Measurements from ENCODE around the gene CLTB. TPM values are rescaled to one million over a fixed set of nuclear protein-coding genes. Genes with fewer than 3 reads are reported as not detected.
A peak's percentile ranks its signal among the peaks of the same experiment; 100 is the strongest.

The CLTB gene
- total RNA-seq, 1 donor, result 76.5 TPM

DNA sequence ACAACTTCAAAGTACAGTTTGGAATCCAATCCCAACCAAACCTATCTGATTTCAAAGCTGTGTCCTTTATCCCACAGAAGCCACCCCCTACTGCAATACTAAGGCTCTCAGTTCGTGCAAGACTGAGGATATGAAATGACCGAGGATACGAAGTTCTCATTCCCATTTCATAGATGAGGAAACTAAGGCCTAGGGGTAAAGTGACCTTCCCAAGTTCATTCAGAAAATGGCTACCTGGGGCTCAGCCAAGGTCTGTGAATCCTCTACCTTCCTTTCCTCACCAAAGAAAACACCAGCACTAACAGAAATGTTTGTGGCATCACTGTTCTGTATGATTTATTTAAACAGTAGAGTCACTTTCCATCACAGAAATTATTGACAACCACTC is 60.2 kb downstream of the CLTB start:
- H3K4me3 ChIP-seq (ENCODE audit: low read depth, low read length), result no peak overlapping the region
- no peak for DNase-seq (ENCODE audit: low read depth)
- TF ChIP-seq, protein P1, sequence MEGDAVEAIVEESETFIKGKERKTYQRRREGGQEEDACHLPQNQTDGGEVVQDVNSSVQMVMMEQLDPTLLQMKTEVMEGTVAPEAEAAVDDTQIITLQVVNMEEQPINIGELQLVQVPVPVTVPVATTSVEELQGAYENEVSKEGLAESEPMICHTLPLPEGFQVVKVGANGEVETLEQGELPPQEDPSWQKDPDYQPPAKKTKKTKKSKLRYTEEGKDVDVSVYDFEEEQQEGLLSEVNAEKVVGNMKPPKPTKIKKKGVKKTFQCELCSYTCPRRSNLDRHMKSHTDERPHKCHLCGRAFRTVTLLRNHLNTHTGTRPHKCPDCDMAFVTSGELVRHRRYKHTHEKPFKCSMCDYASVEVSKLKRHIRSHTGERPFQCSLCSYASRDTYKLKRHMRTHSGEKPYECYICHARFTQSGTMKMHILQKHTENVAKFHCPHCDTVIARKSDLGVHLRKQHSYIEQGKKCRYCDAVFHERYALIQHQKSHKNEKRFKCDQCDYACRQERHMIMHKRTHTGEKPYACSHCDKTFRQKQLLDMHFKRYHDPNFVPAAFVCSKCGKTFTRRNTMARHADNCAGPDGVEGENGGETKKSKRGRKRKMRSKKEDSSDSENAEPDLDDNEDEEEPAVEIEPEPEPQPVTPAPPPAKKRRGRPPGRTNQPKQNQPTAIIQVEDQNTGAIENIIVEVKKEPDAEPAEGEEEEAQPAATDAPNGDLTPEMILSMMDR (IDR thresholded peaks at IDR 0.05; ENCODE audit: insufficient read depth, low read length), result no peak

DNA sequence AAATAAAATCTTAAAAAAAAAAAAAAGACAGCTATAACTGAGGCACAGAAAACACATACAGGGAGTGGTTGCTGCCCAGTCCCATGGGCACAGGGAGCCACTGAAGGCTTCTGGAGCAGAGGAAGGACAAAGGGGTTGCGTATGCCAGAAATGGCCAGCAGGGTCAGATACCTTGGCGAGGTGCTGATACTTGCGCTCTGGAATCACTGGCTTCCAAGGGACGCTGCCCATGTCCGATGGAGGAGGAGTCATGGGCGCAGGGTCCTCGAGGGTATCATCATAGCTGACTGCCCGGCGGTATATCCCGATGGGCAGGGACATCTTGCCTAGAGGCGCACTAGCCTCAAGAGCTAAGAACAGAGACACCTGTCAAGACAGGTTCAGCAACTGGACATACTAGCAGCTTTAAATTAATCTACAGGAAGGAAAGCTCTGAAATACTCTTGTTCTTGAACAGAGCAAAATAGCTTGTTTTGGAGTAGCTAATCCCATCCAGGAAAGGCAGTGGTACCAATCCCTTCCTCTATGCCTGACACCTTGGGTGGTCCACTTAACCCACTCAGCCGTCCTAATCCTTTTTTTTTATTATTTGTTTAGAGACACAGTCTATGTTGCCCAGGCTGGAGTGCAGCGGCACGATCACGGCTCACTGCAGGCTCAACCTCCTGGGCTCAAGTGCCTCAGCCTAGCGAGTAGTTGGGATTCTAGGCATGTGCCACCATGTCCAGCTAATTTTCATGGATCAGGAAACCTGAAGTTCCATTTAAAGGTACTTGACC is 60.8 kb downstream of the CLTB start:
- H3K4me3 ChIP-seq (ENCODE audit: low read depth, low read length), result no peak overlapping the region
- TF ChIP-seq, protein P1 (IDR thresholded peaks at IDR 0.05; ENCODE audit: insufficient read depth, low read length), result no peak
- DNase-seq (ENCODE audit: low read depth), result no peak

DNA sequence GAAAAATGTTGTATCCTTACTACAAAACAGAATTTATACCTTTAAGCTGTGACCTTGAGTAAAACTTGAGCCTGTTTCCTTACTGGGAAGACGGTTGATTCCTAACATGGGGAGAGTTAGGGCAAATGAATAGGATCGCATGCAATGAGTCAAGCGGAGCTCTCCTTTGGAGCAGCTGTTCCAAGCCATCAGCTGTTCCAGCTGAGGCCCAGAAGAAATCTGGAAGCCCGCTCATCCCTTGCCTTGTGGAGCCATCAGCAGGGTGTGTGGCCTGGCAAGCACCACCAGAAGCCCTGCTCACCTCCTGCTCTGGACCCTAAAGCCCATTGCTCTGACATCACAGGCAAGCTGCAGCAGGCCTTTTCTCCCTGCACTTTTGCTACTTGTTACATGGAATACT is 62.8 kb downstream of the CLTB start:
- no peak overlapping the region for H3K4me3 ChIP-seq (ENCODE audit: low read depth, low read length)
- DNase-seq (ENCODE audit: low read depth), result no peak
- TF ChIP-seq, protein P1 (IDR thresholded peaks at IDR 0.05; ENCODE audit: insufficient read depth, low read length), result no peak

DNA sequence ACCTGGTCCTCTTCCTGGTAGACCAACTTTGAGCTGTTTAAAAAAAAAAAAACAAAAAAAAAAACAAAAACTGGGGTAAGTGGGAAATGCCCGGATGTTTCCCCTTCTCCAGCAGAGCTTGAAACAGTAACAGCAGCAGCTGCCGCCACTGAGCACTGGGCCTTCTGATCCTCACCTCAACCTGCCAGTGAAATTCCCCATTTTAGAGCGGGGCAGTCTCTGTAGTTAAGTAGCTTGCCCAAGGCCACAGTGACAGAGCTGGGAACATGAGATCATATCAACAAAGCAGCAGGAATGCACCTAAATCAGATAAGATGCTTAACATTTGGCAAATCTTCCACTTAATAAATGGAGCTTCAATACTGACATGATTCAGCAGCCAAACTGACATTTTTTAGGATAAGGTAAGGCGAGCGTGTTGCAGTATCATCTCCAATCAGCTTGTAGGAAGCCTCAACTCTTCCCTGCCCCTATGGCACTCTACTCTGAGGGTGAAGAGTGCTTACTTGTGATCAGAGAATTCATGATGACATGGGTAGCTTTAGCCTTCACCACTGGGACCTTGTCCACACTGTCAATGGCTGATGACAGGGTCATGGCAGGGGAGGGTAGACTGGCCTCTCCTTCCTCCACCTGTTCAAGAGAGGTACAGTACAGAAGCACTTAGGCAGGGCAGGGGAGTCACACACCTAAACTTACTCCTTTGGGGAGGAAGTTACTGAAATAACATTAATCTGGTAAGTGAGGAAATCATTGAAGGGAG is 64.0 kb downstream of the CLTB start:
- H3K4me3 ChIP-seq (ENCODE audit: low read depth, low read length), result no peak overlapping the region
- DNase-seq (ENCODE audit: low read depth), result no peak
- TF ChIP-seq, protein P1 (IDR thresholded peaks at IDR 0.05; ENCODE audit: insufficient read depth, low read length), result no peak

DNA sequence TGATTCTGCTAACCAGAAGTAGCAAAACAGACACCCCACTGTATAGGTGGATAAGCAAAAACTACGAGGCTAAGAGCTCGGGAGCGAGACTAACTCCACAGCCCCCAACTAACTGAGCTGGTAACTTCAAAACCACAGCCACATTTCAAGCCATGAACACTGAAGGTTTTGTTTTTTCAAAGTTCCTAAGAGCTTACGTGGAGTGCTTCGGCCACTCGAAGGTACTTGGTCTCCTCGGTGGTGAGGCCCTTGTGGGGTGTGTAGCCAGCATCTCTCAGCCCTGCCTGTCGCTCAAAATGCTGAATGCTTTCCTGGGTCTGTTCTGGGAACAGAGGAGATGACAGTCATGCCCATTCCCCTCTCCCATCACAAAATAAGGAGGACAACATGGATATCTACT is 65.9 kb downstream of the CLTB start:
- no peak overlapping the region for H3K4me3 ChIP-seq (ENCODE audit: low read depth, low read length)
- DNase-seq (ENCODE audit: low read depth), result no peak
- TF ChIP-seq, protein P1 (IDR thresholded peaks at IDR 0.05; ENCODE audit: insufficient read depth, low read length), result no peak

DNA sequence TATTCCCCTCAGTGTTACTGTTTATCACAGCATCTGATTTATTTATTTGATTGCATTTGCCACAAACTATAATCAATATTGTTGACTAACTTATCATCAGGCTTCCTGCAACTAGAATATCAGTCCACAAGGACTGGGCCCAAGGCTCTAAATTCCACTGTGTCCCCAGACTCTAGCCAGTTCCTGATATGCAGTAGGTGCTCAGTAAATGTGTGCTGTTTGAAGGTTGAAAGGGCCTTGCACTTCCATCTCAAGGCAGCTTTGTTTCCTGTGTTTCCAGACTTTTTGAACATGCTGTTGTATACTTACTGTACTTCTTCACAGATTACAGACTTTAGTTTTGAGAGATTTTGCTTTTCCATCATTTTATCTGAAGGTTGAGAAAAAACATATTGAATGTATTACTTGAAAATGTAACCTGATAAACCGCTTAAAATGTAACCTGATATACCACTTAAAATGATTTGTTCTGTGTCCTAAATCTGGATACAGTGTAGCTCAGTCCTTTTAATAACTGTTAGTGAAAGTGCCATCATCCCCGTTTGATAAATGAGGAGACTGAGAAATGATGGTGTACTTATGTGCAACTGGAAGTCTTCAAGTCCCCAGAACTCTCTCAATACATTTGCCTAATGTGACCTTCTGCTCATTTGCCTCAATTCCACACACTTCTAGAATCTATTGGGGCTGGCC is 73.4 kb downstream of the CLTB start:
- TF ChIP-seq, protein P1 (IDR thresholded peaks at IDR 0.05; ENCODE audit: insufficient read depth, low read length), result no peak
- DNase-seq (ENCODE audit: low read depth), result no peak
- no peak overlapping the region for H3K4me3 ChIP-seq (ENCODE audit: low read depth, low read length)

Small RNAs within 50 kb of the gene (small RNA-seq; reads per million reads assigned to genes)
- gene AC010297.1 (not detected), gene MIR1271 (3.4 reads per million, percentile 83 among the genes with 10 or more reads in this experiment)

Other genes with a start within 250 kb of the CLTB start
- 1.8 and 6.1 TPM in 2 replicates for gene SIMC1, start 178.1 kb downstream of the CLTB start, total RNA-seq (ENCODE audit: low replicate concordance)
- gene KIAA1191, start 54.8 kb downstream of the CLTB start, total RNA-seq (ENCODE audit: low replicate concordance), result 33.7 and 81.8 TPM in 2 replicates
- 9.3 and 19.9 TPM in 2 replicates for gene ARL10, start 51.1 kb downstream of the CLTB start, total RNA-seq (ENCODE audit: low replicate concordance)
- gene NOP16, start 27.9 kb downstream of the CLTB start, total RNA-seq (ENCODE audit: low replicate concordance), result 17.0 and 44.2 TPM in 2 replicates
- gene HIGD2A, start 27.8 kb downstream of the CLTB start, total RNA-seq (ENCODE audit: low replicate concordance), result 23.2 and 51.9 TPM in 2 replicates
- gene FAF2, start 31.8 kb upstream of the CLTB start, total RNA-seq (ENCODE audit: low replicate concordance), result 42.3 and 45.3 TPM in 2 replicates
- gene RNF44, start 120.9 kb upstream of the CLTB start, total RNA-seq (ENCODE audit: low replicate concordance), result 3.1 and 4.8 TPM in 2 replicates
- not detected in 2 replicates for gene CDHR2, start 132.8 kb upstream of the CLTB start, total RNA-seq (ENCODE audit: low replicate concordance)
- 1.7 and 7.1 TPM in 2 replicates for gene GPRIN1, start 193.6 kb upstream of the CLTB start, total RNA-seq (ENCODE audit: low replicate concordance)
- not detected in 2 replicates for gene SNCB, start 214.0 kb upstream of the CLTB start, total RNA-seq (ENCODE audit: low replicate concordance)
- gene EIF4E1B, start 214.1 kb upstream of the CLTB start, total RNA-seq (ENCODE audit: low replicate concordance), result not detected in 2 replicates
- 19.3 and 29.0 TPM in 2 replicates for gene TSPAN17, start 230.9 kb upstream of the CLTB start, total RNA-seq (ENCODE audit: low replicate concordance)

Data from fibroblast of the aortic adventitia (primary cell).